Stimulated activated CD4-positive, alpha-beta T cell treated with anti-CD3 and anti-CD28 coated beads, Interleukin-4, amount 100 ng/mL, for 4 hours (primary cell): ENCODE data around the gene TM9SF1.

ENCODE experiments used
- DNase-seq, 2 experiments: peaks; one replicate each; pipeline ENCODE4 v3.0.0-alpha.2; 2020

TM9SF1 gene, protein sequence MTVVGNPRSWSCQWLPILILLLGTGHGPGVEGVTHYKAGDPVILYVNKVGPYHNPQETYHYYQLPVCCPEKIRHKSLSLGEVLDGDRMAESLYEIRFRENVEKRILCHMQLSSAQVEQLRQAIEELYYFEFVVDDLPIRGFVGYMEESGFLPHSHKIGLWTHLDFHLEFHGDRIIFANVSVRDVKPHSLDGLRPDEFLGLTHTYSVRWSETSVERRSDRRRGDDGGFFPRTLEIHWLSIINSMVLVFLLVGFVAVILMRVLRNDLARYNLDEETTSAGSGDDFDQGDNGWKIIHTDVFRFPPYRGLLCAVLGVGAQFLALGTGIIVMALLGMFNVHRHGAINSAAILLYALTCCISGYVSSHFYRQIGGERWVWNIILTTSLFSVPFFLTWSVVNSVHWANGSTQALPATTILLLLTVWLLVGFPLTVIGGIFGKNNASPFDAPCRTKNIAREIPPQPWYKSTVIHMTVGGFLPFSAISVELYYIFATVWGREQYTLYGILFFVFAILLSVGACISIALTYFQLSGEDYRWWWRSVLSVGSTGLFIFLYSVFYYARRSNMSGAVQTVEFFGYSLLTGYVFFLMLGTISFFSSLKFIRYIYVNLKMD

GRCh38 chr14:24195186-24196070 lies at the start of gene TM9SF1:
Gene TM9SF1 (minus strand): TSS chr14:24195441. CDS start chr14:24195019, 422 bp downstream.
- DNase-seq: peak; percentile 84 to 85

DNA sequence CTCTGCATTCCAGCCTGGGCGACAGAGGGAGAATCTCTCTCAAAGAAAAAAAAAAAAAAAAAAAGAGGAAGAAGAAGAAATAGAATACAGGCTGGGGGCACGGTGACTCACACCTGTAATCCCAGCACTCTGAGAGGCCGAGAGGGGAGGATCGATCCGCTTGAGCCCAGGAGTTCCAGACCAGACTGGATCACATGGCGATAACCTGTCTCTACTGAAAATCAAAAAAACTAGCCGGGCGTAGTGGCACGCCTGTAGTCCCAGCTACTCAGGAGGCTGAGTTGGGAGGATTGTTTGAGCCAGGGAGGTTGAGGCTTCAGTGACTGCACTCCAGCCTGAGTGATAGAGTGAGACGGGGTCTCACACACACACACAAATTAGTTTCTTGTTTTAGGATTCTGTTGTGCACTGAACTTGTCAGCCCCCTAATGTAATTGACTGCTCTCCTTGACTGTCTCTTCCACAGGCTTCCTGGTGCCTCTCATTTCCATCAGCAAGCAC lies 48.1 kb upstream of the TM9SF1 start:
- DNase-seq: peak in 1 of 2 experiments; percentile 7

DNA sequence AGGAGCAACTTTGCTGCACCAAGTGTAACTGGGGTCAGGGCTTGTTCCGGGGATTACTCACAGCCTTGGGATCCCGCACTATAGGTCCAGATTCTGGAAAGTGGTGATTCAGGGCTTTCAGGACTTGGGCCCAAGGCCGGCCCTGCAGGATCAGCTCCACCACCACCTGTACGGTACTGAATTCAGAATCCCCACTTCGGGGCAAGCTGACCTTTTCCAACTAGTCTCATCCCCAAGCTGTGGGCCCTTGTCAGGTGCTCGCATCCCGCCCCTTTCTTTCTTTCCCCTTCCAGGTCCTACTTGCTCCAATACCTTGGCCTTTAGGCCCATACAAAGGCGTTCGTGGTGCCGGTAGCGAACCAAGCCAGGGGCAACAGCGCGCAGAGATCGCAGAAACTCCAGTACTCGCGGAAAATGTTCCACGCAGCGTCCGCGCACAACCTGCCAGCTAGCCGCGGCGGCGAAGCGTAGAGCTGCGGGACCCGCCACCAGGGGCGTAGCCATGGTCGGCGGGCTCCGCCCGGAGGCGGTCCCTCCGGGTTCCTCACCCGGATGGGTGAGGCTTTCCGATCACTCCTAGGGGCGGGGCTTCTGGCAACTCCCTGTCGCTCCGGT lies 46.7 kb upstream of the TM9SF1 start:
- DNase-seq: peak; percentile 90 to 93

GRCh38 chr14:24240110-24240918 lies 45.1 kb upstream of the TM9SF1 start:
- DNase-seq: no peak

GRCh38 chr14:24238527-24239037 lies 43.3 kb upstream of the TM9SF1 start:
- DNase-seq: no peak

DNA sequence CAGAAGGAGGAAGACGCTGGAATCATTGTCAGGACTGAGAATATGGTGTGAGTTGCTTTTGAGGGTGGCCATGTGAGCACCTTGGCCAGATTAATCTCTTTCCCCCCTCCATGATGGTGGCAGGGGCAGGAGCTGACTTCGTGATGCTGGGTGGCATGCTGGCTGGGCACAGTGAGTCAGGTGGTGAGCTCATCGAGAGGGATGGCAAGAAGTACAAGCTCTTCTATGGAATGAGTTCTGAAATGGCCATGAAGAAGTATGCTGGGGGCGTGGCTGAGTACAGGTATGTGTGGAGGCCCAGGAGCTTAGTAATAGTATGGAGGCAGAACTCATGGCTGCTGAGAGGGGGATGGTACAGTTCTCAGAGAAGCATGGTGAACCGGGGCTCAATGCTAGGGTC lies 42.9 kb upstream of the TM9SF1 start:
- peak in 1 of 2 experiments; percentile 62 for DNase-seq

DNA sequence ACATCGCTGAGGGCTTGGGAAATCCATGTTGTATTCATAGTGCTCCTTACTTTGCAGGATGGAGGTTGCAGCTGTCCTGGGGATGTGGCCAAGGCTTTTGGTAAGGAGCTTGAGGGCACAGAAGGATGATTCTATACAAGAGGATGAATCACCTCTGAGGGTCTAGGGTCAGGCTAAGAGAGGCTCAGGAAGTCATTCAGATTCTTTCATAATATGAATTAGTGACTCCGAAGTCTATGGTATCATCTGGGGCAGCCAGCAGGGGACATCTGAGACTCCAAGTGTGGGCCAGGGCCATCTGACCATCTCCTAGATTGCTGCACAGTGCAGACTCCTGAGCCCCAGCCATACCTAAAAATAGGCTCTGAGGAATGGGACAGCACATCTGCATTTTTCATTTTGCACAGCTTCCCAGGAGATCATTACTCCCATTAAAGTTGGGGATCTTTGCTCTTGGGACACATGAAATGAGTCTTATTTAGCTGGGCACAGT lies 42.3 kb upstream of the TM9SF1 start:
- DNase-seq: no peak

GRCh38 chr14:24236689-24237462 lies 41.6 kb upstream of the TM9SF1 start:
- no peak for DNase-seq

DNA sequence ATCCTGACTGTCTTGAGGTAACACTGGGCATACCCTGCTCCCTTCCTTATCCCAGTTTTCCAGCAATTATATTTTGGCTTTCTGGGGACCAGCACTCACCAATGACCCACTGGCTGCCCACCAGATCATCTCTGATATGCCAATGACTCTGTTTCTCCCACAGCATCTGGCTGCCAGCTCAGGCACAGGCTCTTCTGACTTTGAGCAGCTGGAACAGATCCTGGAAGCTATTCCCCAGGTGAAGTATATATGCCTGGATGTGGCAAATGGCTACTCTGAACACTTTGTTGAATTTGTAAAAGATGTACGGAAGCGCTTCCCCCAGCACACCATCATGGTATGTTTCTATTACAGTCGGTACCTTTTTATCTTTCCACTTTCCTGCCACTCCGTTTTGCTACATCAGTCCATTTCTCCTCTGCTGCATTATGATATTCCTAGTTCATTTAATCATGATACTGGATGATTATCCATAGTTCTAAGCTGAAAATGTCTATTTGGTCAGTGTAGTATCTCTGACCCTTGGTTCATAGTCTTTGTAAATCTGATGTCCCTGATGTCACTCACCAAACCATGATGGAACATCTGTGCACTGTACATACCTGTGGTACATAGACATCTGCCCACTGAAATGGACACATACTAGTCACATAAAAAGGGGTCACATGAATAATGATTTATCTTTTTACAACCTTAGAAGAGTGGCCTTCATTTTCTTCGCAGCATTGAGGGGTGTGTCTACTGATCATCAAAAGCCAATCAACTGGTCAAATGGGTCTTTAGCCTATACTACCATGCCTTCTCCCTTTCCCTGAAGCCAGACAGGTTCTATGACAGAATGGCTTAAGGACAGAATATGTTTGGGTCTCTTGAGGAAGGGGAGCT lies 40.8 kb upstream of the TM9SF1 start:
- DNase-seq: no peak

- DNase-seq: no peak
Observed at GRCh38 chr14:24234095-24235005, 39.1 kb upstream of the TM9SF1 start.

DNA sequence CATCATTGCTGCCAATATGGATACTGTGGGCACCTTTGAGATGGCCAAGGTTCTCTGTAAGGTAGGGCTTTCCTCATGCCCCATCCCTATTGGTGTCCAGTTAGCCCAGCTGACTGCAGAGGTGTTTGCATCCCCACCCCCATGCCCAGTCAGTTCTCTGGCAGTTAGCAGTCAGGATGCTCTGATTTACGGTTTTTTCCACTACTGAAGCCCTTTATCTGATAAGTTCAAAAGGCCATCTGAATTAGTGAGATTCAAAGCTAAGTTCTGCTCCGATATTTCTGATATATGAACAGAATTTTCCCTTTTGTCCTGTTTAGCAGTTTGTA lies 38.3 kb upstream of the TM9SF1 start:
- DNase-seq: no peak

DNA sequence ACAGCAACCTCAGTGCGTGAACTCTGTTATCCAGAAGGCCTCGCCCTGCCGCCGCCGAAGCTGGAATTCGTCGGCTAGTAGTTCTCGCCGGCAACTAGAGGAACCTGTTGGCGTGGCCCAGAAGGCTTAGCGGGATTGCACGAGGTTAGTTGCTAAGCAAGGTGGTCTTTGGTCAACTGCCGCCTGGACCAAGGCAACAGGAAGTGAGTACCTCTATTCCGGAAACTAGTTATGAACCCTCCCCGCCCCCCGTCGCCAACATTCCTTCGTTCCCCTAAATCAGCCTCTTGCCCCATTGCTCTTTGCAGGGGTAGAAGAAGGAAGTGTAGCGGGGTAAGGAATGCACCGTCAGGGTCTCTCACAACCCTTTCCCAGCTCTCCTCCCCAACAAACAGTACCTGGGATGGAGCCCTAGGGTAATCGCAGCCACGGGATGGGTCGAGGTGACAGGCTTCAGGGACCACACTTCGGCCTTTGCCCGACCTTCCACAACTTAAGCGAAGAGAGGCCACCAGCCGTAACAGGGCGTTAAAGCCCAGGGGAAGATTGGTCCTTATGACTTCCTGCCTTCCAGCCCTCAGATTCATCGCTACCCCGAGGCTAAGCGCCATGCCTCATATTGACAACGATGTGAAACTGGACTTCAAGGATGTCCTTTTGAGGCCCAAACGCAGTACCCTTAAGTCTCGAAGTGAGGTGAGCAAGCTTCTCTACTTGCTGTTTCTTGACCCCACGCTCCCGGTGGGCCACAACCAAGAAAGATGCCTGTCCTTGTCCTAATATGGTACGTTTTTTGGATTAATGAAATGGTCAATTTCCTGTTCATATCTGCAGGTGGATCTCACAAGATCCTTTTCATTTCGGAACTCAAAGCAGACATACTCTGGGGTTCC lies 37.6 kb upstream of the TM9SF1 start, which contains the start of gene GMPR2:
Gene GMPR2 (plus strand): TSS at position 285 of the 893 bp plus-strand sequence. CDS start 325 bp downstream, at position 610.
- no peak for DNase-seq

GRCh38 chr14:24232121-24232644 lies 36.9 kb upstream of the TM9SF1 start, which contains the start of gene NEDD8:
Gene NEDD8 (minus strand): TSS chr14:24232367. CDS start chr14:24232267, 100 bp downstream.
- DNase-seq: peak; percentile 84 to 92

- peak in 1 of 2 experiments; percentile 12 for DNase-seq
Observed at GRCh38 chr14:24231263-24232120, 36.3 kb upstream of the TM9SF1 start.

DNA sequence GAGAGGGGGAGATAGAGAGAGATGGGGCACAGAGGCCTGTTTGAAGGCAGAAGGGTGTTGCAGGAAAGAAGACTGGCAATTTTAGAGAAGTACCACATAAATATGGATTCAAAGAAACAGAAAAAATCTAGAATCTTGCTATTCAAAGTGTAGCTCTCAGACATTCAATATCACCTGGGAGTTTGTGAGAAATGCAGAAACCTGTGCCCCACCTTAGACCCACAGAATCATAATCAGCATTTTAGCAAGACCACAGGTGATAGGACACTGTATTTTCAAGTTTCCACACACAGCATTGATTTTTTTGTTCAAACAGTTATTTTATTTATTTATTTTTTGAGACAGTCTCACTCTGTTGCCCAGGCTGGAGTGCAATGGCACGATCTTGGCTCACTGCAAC lies 33.7 kb upstream of the TM9SF1 start:
- DNase-seq: no peak

DNA sequence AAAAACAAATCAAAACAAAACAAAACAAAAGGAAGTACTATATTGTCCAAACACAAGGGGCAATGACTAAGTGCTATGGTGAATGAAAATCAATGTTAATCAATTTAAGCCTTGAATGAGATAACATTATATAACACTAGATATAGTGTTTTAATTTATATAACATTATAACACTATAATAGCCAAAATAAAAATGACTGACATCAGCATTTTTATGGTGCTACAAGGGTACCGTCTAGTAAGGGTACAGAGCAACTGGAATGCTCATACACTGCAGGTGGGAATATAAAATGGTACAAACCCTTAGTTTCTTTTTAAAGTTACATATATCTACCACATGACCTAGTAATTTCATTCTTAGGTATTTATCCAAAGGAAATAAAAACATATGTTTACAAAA lies 31.2 kb upstream of the TM9SF1 start:
- no peak for DNase-seq
